Epidermal melanocyte (primary cell): ENCODE data around the gene SLC6A1.

Experiments
- DNase-seq: peaks from one replicate; pipeline ENCODE4 v3.0.0; 2011; ENCODE audit warnings: low spot score; ENCODE audit not compliant: insufficient read length

SLC6A1 gene

GRCh38 chr3:10992017-10992942 lies at the start of gene SLC6A1:
Gene SLC6A1, plus strand, starts transcription at chr3:10992748. Its CDS starts 24,464 bp downstream, at chr3:11017212.
- DNase-seq: no peak

DNA sequence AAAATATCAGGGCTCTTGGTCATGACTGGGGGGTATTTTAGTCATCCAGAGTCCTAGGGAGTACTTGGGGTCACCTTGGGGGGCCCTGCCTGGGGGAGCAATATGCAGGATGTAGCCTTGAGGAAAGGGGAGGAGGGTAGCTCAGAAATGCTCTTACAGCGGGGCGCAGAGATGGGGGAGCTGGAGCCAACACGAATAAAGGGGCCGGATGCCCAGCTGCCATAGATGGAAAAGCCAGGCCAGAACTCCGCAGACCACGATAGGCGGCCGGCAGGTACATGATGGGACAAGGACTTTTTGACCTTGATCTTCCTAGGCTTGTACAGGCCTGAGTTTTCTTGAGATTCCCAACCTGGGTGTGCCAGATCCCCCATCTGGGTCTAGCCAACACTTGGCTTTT lies 47.7 kb upstream of the SLC6A1 start:
- no peak for DNase-seq

DNA sequence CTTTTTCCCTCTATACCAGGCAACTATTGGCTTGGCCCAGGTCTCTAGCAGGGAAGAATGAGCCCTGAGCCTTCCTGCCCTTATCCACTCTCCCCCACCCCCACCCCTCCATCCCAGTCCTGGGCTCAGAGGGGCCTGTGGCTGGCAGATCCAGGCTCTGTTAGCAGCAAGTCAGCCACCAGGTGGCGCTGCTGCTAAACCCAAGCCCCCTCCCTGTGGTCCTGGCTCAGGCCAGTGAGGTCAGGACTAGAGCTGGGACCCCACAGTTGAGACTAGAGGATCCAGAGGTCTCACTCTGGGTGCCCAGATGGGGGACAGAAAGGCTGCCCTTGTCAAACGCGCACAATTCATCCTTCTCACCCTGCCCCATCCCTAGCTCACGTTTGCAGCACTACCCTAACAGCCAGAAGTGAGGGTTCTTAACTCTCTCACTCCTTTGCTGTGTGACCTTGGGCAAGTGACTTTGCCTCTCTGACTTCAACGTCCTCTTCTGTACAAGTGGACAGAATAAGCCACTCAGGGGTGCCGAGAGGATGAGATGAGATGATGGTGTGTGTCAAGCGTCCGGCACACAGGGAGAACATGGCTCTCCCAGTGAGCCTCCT lies 46.8 kb upstream of the SLC6A1 start:
- DNase-seq: peak; percentile 39

DNA sequence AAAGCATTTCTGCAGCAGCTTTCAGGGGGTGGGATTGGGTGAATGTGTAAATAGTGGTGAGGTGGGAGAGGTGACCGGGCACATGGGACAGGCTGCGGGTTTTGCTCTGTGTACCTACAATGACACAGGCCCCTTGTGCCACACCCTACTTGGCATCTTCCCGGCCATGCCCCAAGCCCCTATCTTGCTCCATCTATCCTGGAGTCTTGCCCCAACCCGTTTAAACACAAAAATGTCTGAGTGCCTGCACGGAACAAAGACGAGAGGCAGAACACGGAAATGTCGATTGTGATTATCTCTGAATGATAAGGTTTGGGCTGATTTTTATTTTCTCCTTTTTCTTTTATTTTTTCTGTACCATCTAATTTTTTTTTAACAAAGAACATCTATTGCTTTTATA lies 46.0 kb upstream of the SLC6A1 start:
- DNase-seq: no peak

DNA sequence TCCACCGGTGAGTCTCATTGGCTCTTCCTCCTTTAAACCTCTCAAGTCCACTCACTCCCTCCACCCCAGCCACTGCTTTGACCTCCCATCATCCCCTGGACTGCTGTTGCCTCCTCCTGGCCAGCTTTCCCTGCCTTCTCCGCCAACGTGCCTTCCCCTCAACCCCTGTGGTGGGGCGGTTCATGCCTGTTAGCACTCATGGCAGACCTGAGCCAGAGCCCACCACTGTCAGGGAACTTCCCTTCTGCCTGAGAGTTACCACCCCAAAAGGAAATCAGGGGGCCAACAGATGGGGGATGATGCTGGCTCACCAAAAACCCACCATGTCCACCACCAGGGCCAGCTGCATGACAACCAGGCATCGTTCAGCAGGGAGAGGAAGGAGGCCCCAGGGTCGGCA lies 44.2 kb upstream of the SLC6A1 start:
- DNase-seq: no peak

DNA sequence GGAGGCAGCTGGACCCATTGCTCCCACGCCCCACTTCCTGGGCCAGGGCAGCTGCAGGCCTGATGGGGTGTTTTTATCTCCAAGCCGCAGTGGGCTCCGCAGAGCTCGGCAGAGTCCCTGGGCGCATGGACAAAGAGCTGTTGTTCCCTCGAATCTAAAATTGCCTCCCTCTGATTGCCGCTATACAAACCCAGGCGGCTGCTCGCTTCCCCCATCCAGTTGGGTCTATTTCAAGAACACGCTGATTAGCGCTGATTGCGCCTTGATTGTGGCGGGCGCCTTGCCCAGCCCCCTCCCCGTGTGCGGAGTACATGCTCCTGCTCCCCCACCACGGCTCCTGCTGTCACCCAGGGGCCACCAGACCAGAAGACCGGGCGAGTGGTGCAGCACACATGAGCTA lies 43.4 kb upstream of the SLC6A1 start:
- no peak for DNase-seq

- no peak for DNase-seq
These were observed 41.9 kb upstream of the SLC6A1 start for GRCh38 chr3:10950476-10951294.

DNA sequence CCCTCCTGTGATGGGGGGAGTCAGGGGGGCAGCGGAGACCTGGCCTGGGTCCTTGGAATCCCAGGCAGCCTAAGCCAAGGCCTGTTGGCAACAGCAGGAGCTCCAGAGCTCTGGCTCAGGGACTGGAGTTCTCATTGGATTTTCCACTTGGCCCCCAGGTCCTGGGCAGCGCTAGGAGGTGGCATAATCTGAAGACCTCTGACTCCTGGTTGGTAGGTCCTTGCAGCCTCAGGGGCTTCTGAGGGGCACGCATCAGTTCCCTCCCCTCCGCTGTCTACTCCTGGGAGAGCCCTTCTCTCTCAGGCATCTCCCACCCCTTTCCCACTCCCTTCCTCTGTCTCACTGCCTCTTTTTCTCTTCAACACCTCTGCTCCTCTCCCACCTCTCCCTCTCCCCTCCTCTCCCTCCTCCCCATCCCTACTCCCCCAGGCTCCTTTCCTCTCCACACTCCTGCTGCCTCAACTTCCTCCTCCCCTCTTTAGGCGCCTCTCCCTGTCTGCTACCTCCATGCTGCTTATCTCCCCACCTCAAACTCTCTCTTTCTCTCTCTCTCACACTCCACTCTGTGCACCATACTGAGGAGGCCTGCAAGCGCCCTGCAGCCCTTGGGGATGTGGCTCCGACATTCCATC lies 41.1 kb upstream of the SLC6A1 start:
- DNase-seq: no peak

GRCh38 chr3:10952525-10952924 lies 40.0 kb upstream of the SLC6A1 start:
- no peak for DNase-seq

DNA sequence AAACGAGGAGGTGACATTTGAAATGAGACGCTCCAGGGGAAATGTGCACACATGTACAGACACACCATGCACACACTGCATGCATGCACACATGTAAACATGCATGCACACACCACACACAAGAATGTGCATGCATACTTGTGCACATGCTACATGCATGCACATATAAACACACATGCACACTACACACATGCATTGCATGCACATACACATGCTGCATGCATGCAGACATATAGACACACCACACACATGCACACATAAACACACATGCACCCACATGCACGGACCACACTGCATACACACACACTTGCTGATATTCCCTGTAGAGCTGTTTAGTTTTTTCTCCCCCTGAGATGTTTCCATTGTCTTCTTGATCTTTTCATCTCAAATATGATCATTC lies 37.8 kb upstream of the SLC6A1 start:
- no peak for DNase-seq

- DNase-seq: no peak
These were observed 36.7 kb upstream of the SLC6A1 start for GRCh38 chr3:10955711-10956453.

GRCh38 chr3:10956531-10956930 lies 36.0 kb upstream of the SLC6A1 start:
- no peak for DNase-seq

DNA sequence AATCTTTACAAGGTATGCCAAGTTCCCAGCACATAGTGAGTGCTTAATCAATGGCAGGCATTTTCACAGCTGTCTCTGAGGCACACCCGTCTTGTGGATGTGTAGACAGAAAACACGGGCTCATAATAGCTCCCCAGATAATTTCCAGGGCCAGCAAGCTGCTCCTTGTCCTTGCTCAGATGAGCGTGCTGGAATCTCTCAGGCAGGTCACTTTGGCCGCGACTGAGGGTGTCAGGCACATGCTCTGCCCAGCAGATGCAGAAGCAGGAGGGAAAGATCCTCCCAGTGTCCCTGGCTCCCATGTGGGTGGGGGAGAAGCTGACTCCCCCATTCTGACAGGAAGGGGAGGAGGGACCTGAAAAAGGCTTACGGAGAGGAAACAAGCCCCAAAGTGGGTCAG lies 35.6 kb upstream of the SLC6A1 start:
- no peak for DNase-seq

DNA sequence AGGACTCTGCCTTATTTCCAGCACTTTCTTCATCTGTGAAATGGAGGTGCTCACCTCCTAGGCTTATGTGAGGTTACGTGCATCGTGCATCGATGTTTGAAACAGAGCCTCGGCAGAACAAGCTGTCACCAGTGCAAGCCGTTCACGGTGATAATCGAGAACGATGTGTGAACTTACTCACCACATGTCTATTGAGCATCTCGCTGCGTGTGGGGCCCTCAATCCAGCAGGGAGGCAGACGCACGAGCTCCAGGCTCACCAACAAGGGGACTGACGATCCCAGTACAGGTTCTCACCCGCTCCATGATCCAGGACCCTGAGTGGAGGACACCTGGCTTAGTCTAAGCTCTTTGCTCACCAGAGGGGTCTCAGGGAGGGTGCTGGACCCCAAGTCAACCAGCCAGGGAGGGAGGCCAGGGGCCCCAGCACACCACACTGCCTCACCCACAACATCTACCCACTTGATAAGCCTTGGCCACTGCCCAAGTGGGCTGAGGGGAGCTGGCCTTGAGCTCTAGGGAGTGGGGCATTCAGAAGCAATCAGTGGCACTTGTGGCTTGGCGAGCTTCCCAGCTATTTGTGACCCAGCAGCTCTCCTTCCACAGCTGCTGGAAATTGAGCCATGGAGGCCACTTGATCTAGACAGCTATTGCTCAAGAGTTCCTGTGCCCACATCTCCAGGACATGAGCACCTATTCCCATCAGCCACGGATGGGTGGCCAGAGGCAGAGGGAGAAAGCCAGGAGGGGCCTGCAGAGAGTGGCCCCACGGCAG lies 34.4 kb upstream of the SLC6A1 start:
- no peak for DNase-seq

DNA sequence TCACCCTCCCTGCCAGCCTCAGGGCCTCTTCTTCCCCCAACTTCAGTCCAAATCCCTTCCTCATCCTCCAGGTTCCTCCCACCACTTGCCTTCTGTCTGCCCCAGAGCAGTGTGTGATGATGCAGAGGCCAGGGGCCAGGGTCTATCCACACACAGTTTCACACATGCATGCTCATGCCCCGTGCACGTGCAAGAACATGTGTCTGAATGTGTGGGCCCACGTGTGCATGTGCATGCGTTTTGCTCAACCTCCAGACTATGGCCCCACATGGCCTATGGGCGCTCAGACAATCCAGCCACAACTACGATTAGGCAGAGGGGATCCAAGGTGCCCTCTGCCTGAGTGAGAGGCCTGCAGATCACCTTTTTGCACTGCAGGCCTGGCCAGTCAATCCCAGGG lies 32.3 kb upstream of the SLC6A1 start:
- DNase-seq: no peak

DNA sequence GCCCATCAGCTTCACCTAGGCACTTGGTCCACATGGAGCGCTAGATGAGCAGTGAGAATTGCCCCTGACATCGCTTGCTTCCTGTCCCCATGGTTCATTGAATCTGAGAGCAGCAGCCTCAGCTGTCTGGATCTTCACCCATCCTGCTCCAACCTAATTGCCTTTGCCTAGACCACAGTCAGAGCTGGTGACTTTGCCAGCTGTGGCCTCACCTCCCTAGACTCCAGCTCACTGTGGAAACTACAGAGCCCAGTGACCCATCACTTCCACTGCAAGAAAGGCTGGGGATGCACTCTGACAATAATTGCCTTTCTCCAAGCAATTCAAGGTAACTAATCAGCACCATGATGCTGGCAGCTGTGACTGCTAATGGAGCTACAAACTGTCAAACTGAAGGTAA lies 30.6 kb upstream of the SLC6A1 start:
- no peak for DNase-seq

GRCh38 chr3:10962481-10963036 lies 30.0 kb upstream of the SLC6A1 start:
- no peak for DNase-seq

- DNase-seq: no peak
These were observed 27.9 kb upstream of the SLC6A1 start for GRCh38 chr3:10964537-10965167.

- no peak for DNase-seq
These were observed 24.1 kb upstream of the SLC6A1 start for GRCh38 chr3:10968401-10968800.
